HEK293 (cell line): ENCODE results near the gene LSM14B.
A peak's percentile ranks its signal among the peaks of the same experiment; 100 is the strongest.

ENCODE experiments used
- FEZF1 ChIP-seq: fragments of 450-650 bp; formaldehyde crosslinking; IDR thresholded peaks from 2 replicates; pipeline ENCODE4 v1.5.1; 2016; ENCODE audit warnings: missing biosample characterization, missing genetic modification characterization
- GLIS1 ChIP-seq: fragments of 450-650 bp; formaldehyde crosslinking; IDR thresholded peaks from 2 replicates; pipeline ENCODE4 v1.5.1; 2016; ENCODE audit warnings: missing biosample characterization, missing genetic modification characterization
- KLF17 ChIP-seq: fragments of 450-650 bp; formaldehyde crosslinking; IDR thresholded peaks from 2 replicates; pipeline ENCODE4 v1.5.1; 2016; ENCODE audit warnings: missing biosample characterization, missing genetic modification characterization
- KLF8 ChIP-seq: fragments of 450-650 bp; formaldehyde crosslinking; IDR thresholded peaks from 2 replicates; pipeline ENCODE4 v1.5.1; 2016; ENCODE audit warnings: missing biosample characterization, missing genetic modification characterization
- KLF9 ChIP-seq: fragments of 450-650 bp; formaldehyde crosslinking; IDR thresholded peaks from 2 replicates; pipeline ENCODE4 v1.5.1; 2016; ENCODE audit warnings: missing biosample characterization, missing genetic modification characterization, low read depth
- MYNN ChIP-seq: fragments of 450-650 bp; formaldehyde crosslinking; IDR thresholded peaks from 2 replicates; pipeline ENCODE4 v1.5.1; 2016; ENCODE audit warnings: missing biosample characterization, missing genetic modification characterization, borderline replicate concordance
- MZF1 ChIP-seq: fragments of 450-650 bp; formaldehyde crosslinking; IDR thresholded peaks from 2 replicates; pipeline ENCODE4 v1.5.1; 2017; ENCODE audit warnings: missing biosample characterization, missing genetic modification characterization, borderline replicate concordance
- SCRT1 ChIP-seq: fragments of 450-650 bp; formaldehyde crosslinking; IDR thresholded peaks from 2 replicates; pipeline ENCODE4 v1.5.1; 2016; ENCODE audit warnings: missing biosample characterization, missing genetic modification characterization, borderline replicate concordance
- YY1 ChIP-seq: fragments of 450-650 bp; formaldehyde crosslinking; IDR thresholded peaks from 2 replicates; pipeline ENCODE4 v1.5.1; 2018; ENCODE audit warnings: missing biosample characterization, missing genetic modification characterization
- ZFP3 ChIP-seq: fragments of 450-650 bp; formaldehyde crosslinking; IDR thresholded peaks from 2 replicates; pipeline ENCODE4 v1.5.1; 2016; ENCODE audit warnings: low read depth, missing biosample characterization, missing genetic modification characterization
- ZNF175 ChIP-seq: fragments of 450-650 bp; formaldehyde crosslinking; IDR thresholded peaks from 2 replicates; pipeline ENCODE4 v1.5.1; 2016; ENCODE audit warnings: missing biosample characterization, missing genetic modification characterization
- ZNF184 ChIP-seq: fragments of 450-650 bp; IDR thresholded peaks from 2 replicates; pipeline ENCODE4 v1.5.1; 2018; ENCODE audit warnings: missing biosample characterization, mild to moderate bottlenecking, missing genetic modification characterization
- ZNF211 ChIP-seq: fragments of 450-650 bp; formaldehyde crosslinking; IDR thresholded peaks from 2 replicates; pipeline ENCODE4 v1.5.1; 2016; ENCODE audit warnings: low read depth, missing biosample characterization, missing genetic modification characterization
- ZNF266 ChIP-seq: fragments of 450-650 bp; formaldehyde crosslinking; IDR thresholded peaks from 2 replicates; pipeline ENCODE4 v1.5.1; 2016; ENCODE audit warnings: missing biosample characterization, missing genetic modification characterization, low read depth
- ZNF280D ChIP-seq: fragments of 450-650 bp; formaldehyde crosslinking; IDR thresholded peaks from 2 replicates; pipeline ENCODE4 v1.5.1; 2016; ENCODE audit warnings: missing biosample characterization, missing genetic modification characterization
- ZNF292 ChIP-seq: fragments of 450-650 bp; formaldehyde crosslinking; IDR thresholded peaks from 2 replicates; pipeline ENCODE4 v1.5.1; 2016; ENCODE audit warnings: low read depth, missing biosample characterization, missing genetic modification characterization, borderline replicate concordance
- ZNF335 ChIP-seq: fragments of 450-650 bp; formaldehyde crosslinking; conservative IDR thresholded peaks from 2 replicates; pipeline ENCODE4 v1.5.1; 2016; ENCODE audit warnings: missing biosample characterization, missing genetic modification characterization
- ZNF341 ChIP-seq: fragments of 450-650 bp; formaldehyde crosslinking; IDR thresholded peaks from 2 replicates; pipeline ENCODE4; 2016; ENCODE audit warnings: low read depth, missing biosample characterization, missing genetic modification characterization
- ZNF558 ChIP-seq: fragments of 450-650 bp; formaldehyde crosslinking; IDR thresholded peaks from 2 replicates; pipeline ENCODE4 v1.5.1; 2016; ENCODE audit warnings: missing biosample characterization, missing genetic modification characterization
- ZNF561 ChIP-seq: fragments of 450-650 bp; IDR thresholded peaks from 2 replicates; pipeline ENCODE4 v1.5.1; 2018; ENCODE audit warnings: missing biosample characterization, missing genetic modification characterization, borderline replicate concordance
- ZNF621 ChIP-seq: fragments of 450-650 bp; formaldehyde crosslinking; IDR thresholded peaks from 2 replicates; pipeline ENCODE4 v1.5.1; 2017; ENCODE audit warnings: missing biosample characterization, missing genetic modification characterization
- ZNF658 ChIP-seq: fragments of 450-650 bp; formaldehyde crosslinking; IDR thresholded peaks from 2 replicates; pipeline ENCODE4; 2016; ENCODE audit warnings: missing biosample characterization, missing genetic modification characterization
- ZNF707 ChIP-seq: fragments of 450-650 bp; formaldehyde crosslinking; IDR thresholded peaks from 2 replicates; pipeline ENCODE4 v1.5.1; 2016; ENCODE audit warnings: missing biosample characterization, missing genetic modification characterization
- ZNF785 ChIP-seq: fragments of 450-650 bp; formaldehyde crosslinking; IDR thresholded peaks from 2 replicates; pipeline ENCODE4 v1.5.1; 2016; ENCODE audit warnings: missing biosample characterization, missing genetic modification characterization
- TF ChIP-seq, protein P1 (sequence below): fragments of 450-650 bp; IDR thresholded peaks from 2 replicates; pipeline ENCODE4 v1.5.1; 2018; ENCODE audit warnings: missing biosample characterization, mild to moderate bottlenecking, missing genetic modification characterization
- TF ChIP-seq, protein P2 (sequence below): fragments of 450-650 bp; formaldehyde crosslinking; IDR thresholded peaks from 2 replicates; pipeline ENCODE4 v1.5.1; 2016; ENCODE audit warnings: missing biosample characterization, missing genetic modification characterization
- TF ChIP-seq, protein P3 (sequence below): fragments of 450-650 bp; formaldehyde crosslinking; IDR thresholded peaks from 2 replicates; pipeline ENCODE4 v1.5.1; 2016; ENCODE audit warnings: missing biosample characterization, missing genetic modification characterization
- TF ChIP-seq, protein P4 (sequence below): fragments of 450-650 bp; formaldehyde crosslinking; IDR thresholded peaks from 2 replicates; pipeline ENCODE4 v1.5.1; 2016; ENCODE audit warnings: missing biosample characterization, missing genetic modification characterization

The LSM14B gene

GRCh38 chr20:62143957-62144825, 21.9 kb downstream of the LSM14B start (continued):
- no peak for TF ChIP-seq KLF17 (tag by site-specific recombination)
- no peak for TF ChIP-seq ZNF658 (tag by site-specific recombination)
- no peak for TF ChIP-seq ZNF558 (tag by site-specific recombination)
- no peak for TF ChIP-seq ZNF292 (tag by site-specific recombination)
- TF ChIP-seq ZFP3 (tag by site-specific recombination) = no peak
- TF ChIP-seq MYNN (tag by site-specific recombination) = no peak
- TF ChIP-seq ZNF785 (tag by site-specific recombination) = no peak
- TF ChIP-seq, protein P1, sequence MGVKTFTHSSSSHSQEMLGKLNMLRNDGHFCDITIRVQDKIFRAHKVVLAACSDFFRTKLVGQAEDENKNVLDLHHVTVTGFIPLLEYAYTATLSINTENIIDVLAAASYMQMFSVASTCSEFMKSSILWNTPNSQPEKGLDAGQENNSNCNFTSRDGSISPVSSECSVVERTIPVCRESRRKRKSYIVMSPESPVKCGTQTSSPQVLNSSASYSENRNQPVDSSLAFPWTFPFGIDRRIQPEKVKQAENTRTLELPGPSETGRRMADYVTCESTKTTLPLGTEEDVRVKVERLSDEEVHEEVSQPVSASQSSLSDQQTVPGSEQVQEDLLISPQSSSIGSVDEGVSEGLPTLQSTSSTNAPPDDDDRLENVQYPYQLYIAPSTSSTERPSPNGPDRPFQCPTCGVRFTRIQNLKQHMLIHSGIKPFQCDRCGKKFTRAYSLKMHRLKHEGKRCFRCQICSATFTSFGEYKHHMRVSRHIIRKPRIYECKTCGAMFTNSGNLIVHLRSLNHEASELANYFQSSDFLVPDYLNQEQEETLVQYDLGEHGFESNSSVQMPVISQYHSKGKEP (tag by site-specific recombination) = no peak
- peak; percentile 73 for TF ChIP-seq KLF9 (tag by site-specific recombination)
- TF ChIP-seq, protein P2, sequence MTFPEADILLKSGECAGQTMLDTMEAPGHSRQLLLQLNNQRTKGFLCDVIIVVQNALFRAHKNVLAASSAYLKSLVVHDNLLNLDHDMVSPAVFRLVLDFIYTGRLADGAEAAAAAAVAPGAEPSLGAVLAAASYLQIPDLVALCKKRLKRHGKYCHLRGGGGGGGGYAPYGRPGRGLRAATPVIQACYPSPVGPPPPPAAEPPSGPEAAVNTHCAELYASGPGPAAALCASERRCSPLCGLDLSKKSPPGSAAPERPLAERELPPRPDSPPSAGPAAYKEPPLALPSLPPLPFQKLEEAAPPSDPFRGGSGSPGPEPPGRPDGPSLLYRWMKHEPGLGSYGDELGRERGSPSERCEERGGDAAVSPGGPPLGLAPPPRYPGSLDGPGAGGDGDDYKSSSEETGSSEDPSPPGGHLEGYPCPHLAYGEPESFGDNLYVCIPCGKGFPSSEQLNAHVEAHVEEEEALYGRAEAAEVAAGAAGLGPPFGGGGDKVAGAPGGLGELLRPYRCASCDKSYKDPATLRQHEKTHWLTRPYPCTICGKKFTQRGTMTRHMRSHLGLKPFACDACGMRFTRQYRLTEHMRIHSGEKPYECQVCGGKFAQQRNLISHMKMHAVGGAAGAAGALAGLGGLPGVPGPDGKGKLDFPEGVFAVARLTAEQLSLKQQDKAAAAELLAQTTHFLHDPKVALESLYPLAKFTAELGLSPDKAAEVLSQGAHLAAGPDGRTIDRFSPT = no peak
- TF ChIP-seq YY1 (tag by site-specific recombination) = peak; percentile 54; the same call in 1 of the 2 replicates
- TF ChIP-seq ZNF266 (tag by site-specific recombination) = no peak
- TF ChIP-seq MZF1 (tag by site-specific recombination) = peak; percentile 97
- TF ChIP-seq ZNF175 (tag by site-specific recombination) = no peak
- no peak for TF ChIP-seq SCRT1 (tag by site-specific recombination)
- no peak; the same call in 1 of the 2 replicates for TF ChIP-seq KLF8
- no peak for TF ChIP-seq ZNF280D (tag by site-specific recombination)
- TF ChIP-seq ZNF335 = peak; percentile 91
- 0 out of 2 replicates have a peak, but pooled peaks have one; percentile 28 for TF ChIP-seq GLIS1 (tag by site-specific recombination)
- no peak for TF ChIP-seq FEZF1 (tag by site-specific recombination)
- TF ChIP-seq, protein P3, sequence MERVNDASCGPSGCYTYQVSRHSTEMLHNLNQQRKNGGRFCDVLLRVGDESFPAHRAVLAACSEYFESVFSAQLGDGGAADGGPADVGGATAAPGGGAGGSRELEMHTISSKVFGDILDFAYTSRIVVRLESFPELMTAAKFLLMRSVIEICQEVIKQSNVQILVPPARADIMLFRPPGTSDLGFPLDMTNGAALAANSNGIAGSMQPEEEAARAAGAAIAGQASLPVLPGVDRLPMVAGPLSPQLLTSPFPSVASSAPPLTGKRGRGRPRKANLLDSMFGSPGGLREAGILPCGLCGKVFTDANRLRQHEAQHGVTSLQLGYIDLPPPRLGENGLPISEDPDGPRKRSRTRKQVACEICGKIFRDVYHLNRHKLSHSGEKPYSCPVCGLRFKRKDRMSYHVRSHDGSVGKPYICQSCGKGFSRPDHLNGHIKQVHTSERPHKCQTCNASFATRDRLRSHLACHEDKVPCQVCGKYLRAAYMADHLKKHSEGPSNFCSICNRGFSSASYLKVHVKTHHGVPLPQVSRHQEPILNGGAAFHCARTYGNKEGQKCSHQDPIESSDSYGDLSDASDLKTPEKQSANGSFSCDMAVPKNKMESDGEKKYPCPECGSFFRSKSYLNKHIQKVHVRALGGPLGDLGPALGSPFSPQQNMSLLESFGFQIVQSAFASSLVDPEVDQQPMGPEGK (tag by site-specific recombination) = peak; percentile 61
- TF ChIP-seq ZNF341 (tag by site-specific recombination) = no peak
- TF ChIP-seq ZNF211 (tag by site-specific recombination) = no peak
- TF ChIP-seq, protein P4, sequence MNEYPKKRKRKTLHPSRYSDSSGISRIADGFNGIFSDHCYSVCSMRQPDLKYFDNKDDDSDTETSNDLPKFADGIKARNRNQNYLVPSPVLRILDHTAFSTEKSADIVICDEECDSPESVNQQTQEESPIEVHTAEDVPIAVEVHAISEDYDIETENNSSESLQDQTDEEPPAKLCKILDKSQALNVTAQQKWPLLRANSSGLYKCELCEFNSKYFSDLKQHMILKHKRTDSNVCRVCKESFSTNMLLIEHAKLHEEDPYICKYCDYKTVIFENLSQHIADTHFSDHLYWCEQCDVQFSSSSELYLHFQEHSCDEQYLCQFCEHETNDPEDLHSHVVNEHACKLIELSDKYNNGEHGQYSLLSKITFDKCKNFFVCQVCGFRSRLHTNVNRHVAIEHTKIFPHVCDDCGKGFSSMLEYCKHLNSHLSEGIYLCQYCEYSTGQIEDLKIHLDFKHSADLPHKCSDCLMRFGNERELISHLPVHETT = no peak
- no peak for TF ChIP-seq ZNF184
- TF ChIP-seq ZNF561 = 0 out of 2 replicates have a peak, but pooled peaks have one; percentile 39
- no peak for TF ChIP-seq ZNF707 (tag by site-specific recombination)
- TF ChIP-seq ZNF621 = no peak
